ENCODE measurements around the gene TBC1D22A.

GRCh38 chr22:47146391-47146790, 383.9 kb downstream of the TBC1D22A start:
- TF ChIP-seq POLR2A (IDR thresholded peaks at IDR 0.05; ENCODE audit: low read length) (no peak), GATA1 (IDR thresholded peaks at IDR 0.05; ENCODE audit: low read depth, low read length) (no peak)
